Measurements from ENCODE around the gene MFN2.
A peak's percentile ranks its signal among the peaks of the same experiment; 100 is the strongest.
"Not testable (repeated sequence)": the region's sequence is repeated elsewhere in the genome, so short reads cannot be mapped to it uniquely, and the experiment has no call there.

The MFN2 gene

GRCh38 chr1:11979851-11980675, at the start of gene MFN2:
MFN2 (plus strand) TSS chr1:11980444; CDS start chr1:11989169, 8,725 bp downstream.
- peak; percentile 93 for DNase-seq

DNA sequence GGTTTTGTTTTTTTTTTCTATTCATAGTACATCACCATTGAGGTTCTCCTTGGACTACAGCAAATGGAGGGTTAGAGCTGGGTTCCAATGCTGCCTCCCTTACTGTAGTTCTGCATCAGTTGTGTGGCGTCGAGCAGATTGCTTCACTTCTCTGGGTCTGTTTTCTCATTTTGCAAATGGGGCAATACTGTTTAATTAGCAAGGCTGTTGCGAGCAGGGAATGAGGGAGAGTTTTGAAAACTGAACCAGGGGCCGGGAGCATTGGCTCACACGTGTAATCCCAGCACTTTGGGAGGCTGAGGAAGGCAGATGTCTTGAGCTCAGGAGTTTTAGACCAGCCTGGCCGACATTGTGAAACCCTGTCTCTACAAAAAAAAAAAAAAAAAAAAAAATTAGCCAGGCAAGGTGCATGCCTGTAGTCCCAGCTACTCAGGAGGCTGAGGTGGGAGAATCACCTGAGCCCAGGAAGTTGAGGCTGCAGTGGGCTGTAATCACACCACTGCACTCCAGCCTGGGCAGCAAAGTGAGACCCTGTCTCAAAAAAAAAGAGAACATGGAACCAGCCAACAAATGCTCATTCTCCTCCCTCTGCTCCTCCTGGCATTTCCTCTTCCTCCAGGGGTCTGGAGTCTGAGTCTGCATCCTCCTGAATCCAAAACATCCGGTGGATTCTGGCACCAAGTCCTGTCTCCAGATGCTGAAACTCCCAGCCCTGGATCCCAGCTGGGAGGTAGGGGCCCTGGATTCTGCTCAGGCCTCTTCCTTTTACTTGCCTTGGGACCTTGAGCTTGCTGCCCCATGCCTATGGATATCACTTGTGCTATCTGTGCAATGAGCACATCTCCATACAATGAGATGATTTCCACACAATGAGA, 49.4 kb upstream of the MFN2 start:
- no peak for DNase-seq

- DNase-seq: no peak
Measured at GRCh38 chr1:11931845-11932244, 48.4 kb upstream of the MFN2 start.

- DNase-seq: peak; percentile 90
Measured at GRCh38 chr1:11934302-11935056, 45.8 kb upstream of the MFN2 start, which contains the start of gene PLOD1. PLOD1 (plus strand) TSS chr1:11934717; CDS start chr1:11934780, 63 bp downstream.

DNA sequence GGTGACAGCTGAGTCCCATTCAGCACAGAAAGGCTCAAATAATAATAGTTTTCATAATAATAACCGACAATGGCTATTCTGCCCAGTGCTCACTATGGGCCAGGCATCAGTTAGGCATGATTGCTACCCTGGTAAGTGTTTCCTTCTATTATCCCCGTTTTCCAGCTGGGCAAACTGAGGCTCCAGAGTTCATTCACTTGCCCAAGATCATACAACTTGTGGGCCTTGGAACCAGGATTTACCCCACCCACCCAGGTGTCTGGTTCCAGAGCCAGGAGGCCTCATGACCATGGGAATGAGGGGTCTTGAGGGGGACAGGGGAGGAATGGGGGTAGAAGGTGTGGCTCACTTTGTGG, 45.2 kb upstream of the MFN2 start:
- no peak for DNase-seq

- DNase-seq: not testable (repeated sequence)
Measured at GRCh38 chr1:11935733-11936132, 44.5 kb upstream of the MFN2 start.

DNA sequence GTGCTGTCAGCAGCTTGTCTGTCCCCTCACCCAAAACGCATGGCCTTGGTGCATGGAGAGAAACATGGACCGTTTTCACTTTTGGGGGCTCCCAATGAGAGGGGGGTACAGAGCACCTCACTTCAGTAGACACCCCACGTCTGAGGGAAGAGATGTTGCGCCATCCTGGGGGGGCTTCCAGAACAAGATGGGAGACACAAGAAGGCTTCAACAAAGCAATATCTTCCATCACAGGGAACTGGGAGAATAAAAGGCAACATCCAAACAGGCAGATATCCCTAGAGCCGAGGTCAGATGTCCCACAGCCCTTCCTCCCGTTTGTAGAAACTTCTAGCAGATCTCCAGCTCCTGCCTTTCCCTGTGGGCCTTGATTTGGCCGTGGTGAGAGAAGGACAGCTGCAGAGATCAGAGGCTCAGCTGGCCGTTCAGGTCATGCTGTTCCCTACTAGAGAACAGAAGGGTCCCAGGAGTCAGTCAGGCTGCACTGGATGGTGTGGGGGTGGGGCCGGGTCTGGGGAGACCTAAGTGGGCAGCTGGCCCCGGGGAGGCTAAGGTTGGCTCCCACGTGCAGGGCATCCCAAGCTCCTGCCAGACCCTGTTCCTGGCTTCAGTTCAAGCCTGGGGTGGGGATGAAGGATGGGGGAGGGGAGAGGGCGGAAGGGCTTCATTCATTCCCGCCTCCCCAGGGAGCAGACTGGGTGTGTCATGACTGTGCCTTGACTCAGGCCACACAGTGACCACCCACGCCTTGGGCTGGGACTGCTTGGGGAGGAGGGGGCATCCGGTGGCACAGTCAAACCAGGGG, 41.3 kb upstream of the MFN2 start:
- no peak for DNase-seq

DNA sequence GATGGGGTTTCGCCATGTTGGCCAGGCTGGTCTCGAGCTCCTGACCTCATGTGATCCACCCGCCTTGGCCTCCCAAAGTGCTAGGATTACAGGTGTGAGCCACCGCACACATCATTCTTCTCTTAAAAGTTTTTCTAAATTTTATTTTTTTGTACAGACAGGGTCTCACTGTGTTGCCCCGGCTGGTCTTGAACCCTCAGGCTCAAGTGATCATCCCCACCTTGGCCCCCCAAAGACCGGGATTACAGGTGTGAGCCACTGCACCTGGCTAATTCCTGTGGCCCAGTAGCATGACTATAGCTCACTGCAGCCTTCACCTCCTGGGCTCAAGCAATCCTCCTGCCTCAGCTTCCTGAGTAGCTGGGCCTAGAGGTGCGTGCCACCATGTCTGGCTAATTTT, 40.5 kb upstream of the MFN2 start:
- DNase-seq: not testable (repeated sequence)

GRCh38 chr1:11940260-11940921, 39.9 kb upstream of the MFN2 start:
- no peak for DNase-seq

- DNase-seq: no peak
Measured at GRCh38 chr1:11942280-11942679, 38.0 kb upstream of the MFN2 start.

DNA sequence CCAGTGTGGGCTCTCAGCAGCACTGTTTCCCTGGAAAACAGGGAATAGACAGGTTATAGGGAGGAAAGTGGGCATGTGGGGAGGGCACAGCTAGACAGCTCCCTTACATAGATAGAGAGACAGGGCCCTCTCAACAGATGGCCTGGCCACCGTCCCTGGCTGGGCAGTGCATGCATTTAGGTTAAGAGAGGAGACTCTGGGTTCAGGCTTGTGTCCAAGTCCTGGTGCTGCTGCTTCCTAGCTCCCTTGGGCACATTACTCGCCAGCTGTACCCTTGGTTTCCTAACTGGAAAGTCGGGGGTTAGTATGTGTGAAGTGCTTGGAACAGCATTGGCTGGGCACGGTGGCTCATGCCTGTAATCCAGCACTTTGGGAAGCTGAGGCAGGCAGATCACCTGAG, 36.6 kb upstream of the MFN2 start:
- DNase-seq: no peak

GRCh38 chr1:11944358-11944931, 35.8 kb upstream of the MFN2 start:
- DNase-seq: no peak

- DNase-seq: no peak
Measured at GRCh38 chr1:11946647-11947046, 33.6 kb upstream of the MFN2 start.

GRCh38 chr1:11948822-11949458, 31.3 kb upstream of the MFN2 start:
- no peak for DNase-seq

GRCh38 chr1:11951901-11952300, 28.3 kb upstream of the MFN2 start:
- DNase-seq: no peak

GRCh38 chr1:11952455-11953109, 27.7 kb upstream of the MFN2 start:
- no peak for DNase-seq

- DNase-seq: no peak
Measured at GRCh38 chr1:11955221-11955620, 25.0 kb upstream of the MFN2 start.

GRCh38 chr1:11957398-11957797, 22.8 kb upstream of the MFN2 start:
- no peak for DNase-seq

GRCh38 chr1:11957897-11958296, 22.3 kb upstream of the MFN2 start:
- no peak for DNase-seq

DNA sequence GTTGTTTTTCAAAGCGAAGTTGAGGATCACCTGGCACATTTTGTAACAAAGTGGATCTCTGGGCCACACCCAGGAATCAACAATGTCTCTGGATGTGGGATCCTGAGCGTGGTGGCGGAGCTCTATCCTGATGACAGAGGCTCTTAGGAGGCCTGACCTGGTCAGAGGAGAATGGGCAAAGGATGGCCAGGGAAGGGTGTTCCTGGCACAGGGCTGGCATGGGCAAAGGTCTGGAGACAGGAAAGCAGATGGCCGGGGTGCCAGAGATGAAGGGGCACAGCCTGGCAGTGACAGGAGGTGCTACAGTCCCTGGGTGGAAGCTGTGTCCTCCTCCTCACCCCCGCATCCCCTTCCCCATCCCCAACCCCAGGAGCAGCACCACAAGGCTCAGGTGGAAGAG, 20.0 kb upstream of the MFN2 start:
- DNase-seq: no peak
